NB4 (cell line): ENCODE measurements around the gene CR1L.
"Not testable (repeated sequence)": the region's sequence is repeated elsewhere in the genome, so short reads cannot be mapped to it uniquely, and the experiment has no call there.

Source experiments
- DNase-seq: peaks from one replicate; pipeline ENCODE4 v3.0.0; 2010; ENCODE audit warnings: low read depth
- H3K4me3 ChIP-seq: one replicate; pipeline ENCODE4 v1.5.1; 2011; ENCODE audit warnings: mild to moderate bottlenecking, low read depth, low read length, moderate library complexity
- MYC ChIP-seq: IDR thresholded peaks from 2 replicates; pipeline ENCODE4 v1.6.1; 2011; ENCODE audit warnings: low read depth, low read length
- POLR2A ChIP-seq: IDR thresholded peaks from 2 replicates; pipeline ENCODE4 v1.6.1; 2011; ENCODE audit warnings: mild to moderate bottlenecking; ENCODE audit not compliant: insufficient read length; ENCODE audit errors: extremely low read depth
- TF ChIP-seq, protein P1 (sequence below): IDR thresholded peaks from one replicate; pipeline ENCODE4 v1.5.1; 2012; ENCODE audit warnings: low read depth, low read length
- TF ChIP-seq, protein P2 (sequence below): IDR thresholded peaks from 2 replicates; pipeline ENCODE4 v1.6.1; 2011; ENCODE audit warnings: low read depth, low read length

The CR1L gene

DNA sequence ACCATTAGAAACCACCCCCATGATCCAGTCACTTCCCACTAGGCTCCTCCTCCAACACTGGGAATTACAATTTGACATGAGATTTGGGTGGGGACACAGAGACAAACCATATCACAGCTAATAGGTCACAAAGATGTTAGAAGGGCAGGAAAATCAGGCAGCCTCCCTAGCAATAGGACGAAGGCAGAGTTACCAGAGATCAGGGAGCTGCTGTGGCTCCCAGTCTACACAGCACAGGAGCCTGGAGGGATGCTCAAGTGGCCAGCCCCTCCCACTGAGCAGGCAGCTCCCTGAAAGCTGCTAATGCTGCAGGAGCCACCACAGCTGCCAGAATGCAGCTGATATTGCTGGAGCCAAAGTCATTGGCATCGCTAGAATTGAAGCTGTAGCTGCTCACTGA lies 51.0 kb downstream of the CR1L start:
- no peak for DNase-seq
- no peak overlapping the region for H3K4me3 ChIP-seq
- TF ChIP-seq, protein P1, sequence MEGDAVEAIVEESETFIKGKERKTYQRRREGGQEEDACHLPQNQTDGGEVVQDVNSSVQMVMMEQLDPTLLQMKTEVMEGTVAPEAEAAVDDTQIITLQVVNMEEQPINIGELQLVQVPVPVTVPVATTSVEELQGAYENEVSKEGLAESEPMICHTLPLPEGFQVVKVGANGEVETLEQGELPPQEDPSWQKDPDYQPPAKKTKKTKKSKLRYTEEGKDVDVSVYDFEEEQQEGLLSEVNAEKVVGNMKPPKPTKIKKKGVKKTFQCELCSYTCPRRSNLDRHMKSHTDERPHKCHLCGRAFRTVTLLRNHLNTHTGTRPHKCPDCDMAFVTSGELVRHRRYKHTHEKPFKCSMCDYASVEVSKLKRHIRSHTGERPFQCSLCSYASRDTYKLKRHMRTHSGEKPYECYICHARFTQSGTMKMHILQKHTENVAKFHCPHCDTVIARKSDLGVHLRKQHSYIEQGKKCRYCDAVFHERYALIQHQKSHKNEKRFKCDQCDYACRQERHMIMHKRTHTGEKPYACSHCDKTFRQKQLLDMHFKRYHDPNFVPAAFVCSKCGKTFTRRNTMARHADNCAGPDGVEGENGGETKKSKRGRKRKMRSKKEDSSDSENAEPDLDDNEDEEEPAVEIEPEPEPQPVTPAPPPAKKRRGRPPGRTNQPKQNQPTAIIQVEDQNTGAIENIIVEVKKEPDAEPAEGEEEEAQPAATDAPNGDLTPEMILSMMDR: no peak
- no peak for TF ChIP-seq MYC

DNA sequence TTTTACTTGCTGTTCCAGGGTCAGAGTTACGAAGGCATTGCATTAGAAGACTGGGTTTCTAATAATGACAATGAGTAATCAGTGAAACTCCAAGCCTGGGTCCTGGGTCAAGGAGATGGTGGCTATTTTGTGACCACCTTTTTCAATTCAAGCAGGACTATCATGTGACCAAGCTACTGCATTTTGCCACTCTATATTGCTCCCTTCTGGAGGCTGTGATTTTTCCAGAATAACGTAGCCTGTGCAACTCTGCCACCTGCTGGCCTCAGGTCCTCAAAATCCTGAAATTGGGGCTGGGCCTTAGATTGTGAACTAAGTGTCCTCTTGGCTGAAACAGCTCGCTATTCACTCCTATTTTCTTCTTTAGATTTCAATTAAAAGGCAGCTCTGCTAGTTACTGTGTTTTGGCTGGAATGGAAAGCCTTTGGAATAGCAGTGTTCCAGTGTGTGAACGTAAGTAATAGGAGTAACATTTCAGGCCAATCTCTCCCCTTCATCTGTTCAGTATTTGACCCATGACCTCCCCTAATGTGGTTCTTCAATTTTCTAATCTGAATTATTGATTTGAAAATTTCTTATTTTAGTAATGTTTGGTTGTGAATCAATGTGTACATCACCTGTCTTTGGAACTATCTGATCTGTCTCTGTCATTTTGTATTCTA lies 54.0 kb downstream of the CR1L start:
- H3K4me3 ChIP-seq: no peak overlapping the region
- peak; percentile 58 for DNase-seq
- TF ChIP-seq MYC (no peak), POLR2A (no peak)
- TF ChIP-seq, protein P1: peak; percentile 65
- TF ChIP-seq, protein P2, sequence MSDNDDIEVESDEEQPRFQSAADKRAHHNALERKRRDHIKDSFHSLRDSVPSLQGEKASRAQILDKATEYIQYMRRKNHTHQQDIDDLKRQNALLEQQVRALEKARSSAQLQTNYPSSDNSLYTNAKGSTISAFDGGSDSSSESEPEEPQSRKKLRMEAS: no peak

DNA sequence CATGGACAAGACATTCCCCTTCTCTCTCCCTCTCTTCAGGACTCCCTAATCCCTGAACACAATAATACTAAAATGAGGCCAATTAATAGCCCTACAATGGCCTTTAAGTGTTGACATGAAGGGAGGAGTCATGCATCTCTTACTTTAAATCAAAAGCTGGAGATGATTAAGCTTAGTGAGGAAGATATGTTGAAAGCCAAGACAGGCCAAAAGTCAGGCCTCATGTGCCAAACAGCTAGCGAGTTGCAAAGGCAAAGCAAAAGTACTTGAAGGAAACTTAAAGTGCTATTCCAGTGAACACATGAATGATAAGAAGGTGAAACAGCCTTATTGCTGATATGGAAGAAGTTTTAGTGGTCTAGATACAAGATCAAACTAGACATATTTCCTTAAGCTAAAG lies 57.4 kb downstream of the CR1L start:
- TF ChIP-seq POLR2A: no peak
- TF ChIP-seq, protein P2: no peak
- no peak for TF ChIP-seq MYC
- TF ChIP-seq, protein P1: no peak
- DNase-seq: no peak
- H3K4me3 ChIP-seq: no peak overlapping the region

DNA sequence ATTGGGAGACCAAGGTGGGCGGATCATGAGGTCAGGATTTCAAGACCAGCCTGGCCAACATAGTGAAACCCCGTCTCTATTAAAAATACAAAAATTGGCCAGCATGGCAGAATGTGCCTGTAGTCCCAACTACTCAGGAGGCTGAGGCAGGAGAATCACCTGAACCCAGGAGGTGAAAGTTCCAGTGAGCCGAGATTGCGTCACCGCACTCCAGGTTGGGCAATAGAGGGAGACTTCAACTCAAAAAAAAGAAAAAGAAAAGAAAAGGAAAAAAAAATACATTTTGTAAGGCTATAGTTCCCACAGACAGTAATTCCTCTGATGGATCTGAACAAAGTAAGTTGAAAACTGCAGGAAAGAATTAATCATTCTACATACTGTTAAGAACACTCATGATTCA lies 58.8 kb downstream of the CR1L start:
- TF ChIP-seq MYC (no peak), POLR2A (no peak)
- TF ChIP-seq, protein P1: no peak
- TF ChIP-seq, protein P2: no peak
- H3K4me3 ChIP-seq: no peak overlapping the region
- no peak for DNase-seq

DNA sequence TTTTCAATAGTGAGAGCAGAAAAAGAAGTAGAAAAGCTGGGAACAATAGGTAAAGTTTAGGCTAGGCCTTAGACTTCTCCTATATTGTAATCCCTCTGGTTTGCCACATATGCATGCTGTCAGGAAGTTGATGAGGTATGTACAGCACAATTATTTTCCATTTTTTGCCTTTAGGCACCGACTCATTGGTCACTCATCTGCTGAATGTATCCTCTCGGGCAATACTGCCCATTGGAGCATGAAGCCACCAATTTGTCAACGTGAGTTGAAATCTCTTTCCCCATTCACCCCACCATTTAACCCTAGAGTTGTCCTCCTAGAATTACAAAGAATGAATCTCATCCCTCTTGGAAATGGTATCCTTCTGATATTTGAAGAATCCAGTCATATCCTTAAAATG lies 63.1 kb downstream of the CR1L start:
- DNase-seq, H3K4me3 ChIP-seq: not testable (repeated sequence)

DNA sequence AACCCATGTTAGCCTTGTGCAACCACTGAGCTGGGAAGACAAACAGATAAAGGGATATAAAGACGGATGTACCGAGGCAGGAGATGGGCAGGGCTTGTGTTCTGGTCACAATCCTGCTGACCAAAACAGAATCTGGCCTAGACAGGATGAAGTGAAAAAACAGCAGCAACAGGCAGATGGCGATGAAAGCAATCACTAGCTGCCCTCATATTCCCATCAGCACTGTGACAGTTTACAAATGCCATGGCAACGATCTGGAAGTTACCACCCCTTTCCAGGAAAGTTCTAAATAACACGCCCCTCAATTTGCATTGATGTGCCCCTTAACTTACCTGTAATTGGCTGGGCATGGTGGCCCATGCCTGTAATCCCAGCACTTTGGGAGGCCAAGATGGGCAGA lies 66.4 kb downstream of the CR1L start:
- DNase-seq: peak; percentile 6
- TF ChIP-seq, protein P2: no peak
- TF ChIP-seq, protein P1: no peak
- TF ChIP-seq POLR2A (no peak), MYC (no peak)
- H3K4me3 ChIP-seq: no peak overlapping the region

DNA sequence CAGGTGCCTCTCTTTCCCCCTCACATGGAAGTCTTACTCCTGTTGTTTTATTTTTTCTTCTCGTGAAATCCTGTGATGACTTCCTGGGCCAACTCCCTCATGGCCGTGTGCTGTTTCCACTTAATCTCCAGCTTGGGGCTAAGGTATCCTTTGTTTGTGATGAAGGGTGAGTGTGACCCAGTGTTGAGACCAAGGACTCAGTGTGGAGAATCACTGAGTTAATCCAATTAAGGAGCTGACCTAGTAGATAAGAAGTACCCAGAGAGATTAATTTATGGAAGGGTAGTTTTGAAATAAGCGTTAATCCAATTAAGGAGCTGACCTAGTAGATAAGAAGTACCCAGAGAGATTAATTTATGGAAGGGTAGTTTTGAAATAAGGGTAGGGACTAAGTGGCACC lies 67.8 kb downstream of the CR1L start:
- not testable (repeated sequence) for H3K4me3 ChIP-seq

More for the DNA sequence above, 67.8 kb downstream of the CR1L start:
- DNase-seq: not testable (repeated sequence)
